Left ventricle myocardium inferior (tissue), 1 donor: ENCODE data around the gene ZNF503. TPM values are rescaled to one million over a fixed set of nuclear protein-coding genes. Genes with fewer than 3 reads are reported as not detected.
"Not testable (repeated sequence)": the region's sequence is repeated elsewhere in the genome, so short reads cannot be mapped to it uniquely, and the experiment has no call there.

Experiments used
- DNase-seq: peaks from one replicate; pipeline ENCODE4 v3.0.0-alpha.2; 2020
- H3K27ac ChIP-seq: fragments of 200-600 bp; replicated peaks from 2 replicates; pipeline ENCODE4 v1.8.0; 2021
- H3K27me3 ChIP-seq: fragments of 200-600 bp; 2 replicates; pipeline ENCODE4 v1.8.0; 2021; ENCODE audit warnings: low read depth
- H3K36me3 ChIP-seq: fragments of 200-600 bp; 2 replicates; pipeline ENCODE4 v1.8.0; 2021
- H3K4me1 ChIP-seq: fragments of 200-600 bp; 2 replicates; pipeline ENCODE4 v1.8.0; 2021
- H3K4me3 ChIP-seq: fragments of 200-600 bp; 2 replicates; pipeline ENCODE4 v1.8.0; 2021; ENCODE audit warnings: mild to moderate bottlenecking, moderate library complexity
- H3K9me3 ChIP-seq: fragments of 200-600 bp; replicated peaks from 2 replicates; pipeline ENCODE4 v1.8.0; 2021
- CTCF ChIP-seq: fragments of 200-600 bp; IDR thresholded peaks from 2 replicates; pipeline ENCODE4 v1.8.0; 2021; ENCODE audit warnings: antibody characterized with exemption, mild to moderate bottlenecking, borderline replicate concordance
- intact Hi-C: fragments of 100-400 bp; cut with micrococcal nuclease; formaldehyde crosslinking; loops from one replicate; pipeline ENCODE4 v1.11.0; 2022
- total RNA-seq: library from RNA; stranded (reverse); fragmentation: NEBNext Ultra II Directional; extraction: Animal tissue kit (Norgen Biotek cat#: 25700); gene quantifications from one replicate; pipeline ENCODE4 v1.2.1, GENCODE V29; 2021
- donor health status: DM: no; HTN: yes; CAD: no; lungs with severe emphysema.

ZNF503 gene
- total RNA-seq, 1 donor from 2014 or later, result 5.9 TPM

- intact Hi-C loops, result no loop called here
- Histone ChIP-seq H3K4me1 (no peaks in the 10 kb centered on the region), H3K27me3 (peaks cover 16% of the 10 kb centered on the region), H3K4me3 (no peak overlapping the region), H3K9me3 (peaks cover 5% of the 10 kb centered on the region), H3K36me3 (no peaks in the 10 kb centered on the region), H3K27ac (no peak overlapping the region)
- DNase-seq, result no peak
- no peak for TF ChIP-seq CTCF
These were observed 34.5 kb downstream of the ZNF503 start for GRCh38 chr10:75367021-75367487.

GRCh38 chr10:75363431-75363830 is 38.1 kb downstream of the ZNF503 start:
- H3K36me3 ChIP-seq, result no peaks in the 10 kb centered on the region
- intact Hi-C loops, result no loop called here
- TF ChIP-seq CTCF, result no peak

GRCh38 chr10:75359876-75360275 is 41.7 kb downstream of the ZNF503 start:
- intact Hi-C loops, DNase-seq, H3K4me1 ChIP-seq, H3K27me3 ChIP-seq, H3K4me3 ChIP-seq, H3K36me3 ChIP-seq, H3K27ac ChIP-seq: not testable (repeated sequence)
- peaks cover 13% of the 10 kb centered on the region for H3K9me3 ChIP-seq

More at GRCh38 chr10:75363431-75363830, 38.1 kb downstream of the ZNF503 start:
- Histone ChIP-seq H3K27ac (no peak overlapping the region), H3K4me3 (no peak overlapping the region), H3K4me1 (no peaks in the 10 kb centered on the region), H3K9me3 (peaks cover 3% of the 10 kb centered on the region), H3K27me3 (no peaks in the 10 kb centered on the region)
- no peak for DNase-seq

GRCh38 chr10:75358835-75359421 is 42.6 kb downstream of the ZNF503 start:
- no peaks in the 10 kb centered on the region for H3K36me3 ChIP-seq
- H3K27ac ChIP-seq, result no peak overlapping the region
- peaks cover 13% of the 10 kb centered on the region for H3K9me3 ChIP-seq
- no peak for DNase-seq
- intact Hi-C loops, result no loop called here
- H3K4me3 ChIP-seq, result no peak overlapping the region
- peaks cover 11% of the 10 kb centered on the region for H3K27me3 ChIP-seq
- TF ChIP-seq CTCF, result no peak
- H3K4me1 ChIP-seq, result no peaks in the 10 kb centered on the region

- Histone ChIP-seq H3K36me3 (no peaks in the 10 kb centered on the region), H3K9me3 (peaks cover 13% of the 10 kb centered on the region), H3K4me3 (no peak overlapping the region), H3K4me1 (no peaks in the 10 kb centered on the region), H3K27me3 (peaks cover 11% of the 10 kb centered on the region), H3K27ac (no peak overlapping the region)
- no peak for DNase-seq
- intact Hi-C loops, result no loop called here
- TF ChIP-seq CTCF, result no peak
These were observed 43.4 kb downstream of the ZNF503 start for GRCh38 chr10:75358132-75358531.

GRCh38 chr10:75357500-75357899 is 44.1 kb downstream of the ZNF503 start:
- no peaks in the 10 kb centered on the region for H3K36me3 ChIP-seq
- intact Hi-C loops, result no loop called here
- TF ChIP-seq CTCF, result no peak
- DNase-seq, result no peak
- peaks cover 13% of the 10 kb centered on the region for H3K9me3 ChIP-seq
- no peak overlapping the region for H3K4me3 ChIP-seq
- H3K27ac ChIP-seq, result no peak overlapping the region
- no peaks in the 10 kb centered on the region for H3K4me1 ChIP-seq
- peaks cover 11% of the 10 kb centered on the region for H3K27me3 ChIP-seq
